Endodermal cell (in vitro differentiated cells): Measurements from ENCODE around the gene RPS23. TPM values are rescaled to one million over a fixed set of nuclear protein-coding genes. Genes with fewer than 3 reads are reported as not detected.

Experiments used
- DNase-seq: peaks from one replicate; pipeline ENCODE4 v3.0.0-alpha.2; 2017
- H3K27ac ChIP-seq: 2 replicates; pipeline ENCODE4 v1.5.1; 2013; ENCODE audit warnings: mild to moderate bottlenecking, low read depth, low read length, moderate library complexity
- H3K27me3 ChIP-seq: 2 replicates; pipeline ENCODE4 v1.6.1; 2013; ENCODE audit warnings: mild to moderate bottlenecking, low read length, moderate library complexity; ENCODE audit not compliant: insufficient read depth, control insufficient read depth, poor library complexity, severe bottlenecking
- H3K36me3 ChIP-seq: 2 replicates; pipeline ENCODE4 v1.7.0; 2013; ENCODE audit warnings: mild to moderate bottlenecking, low read length, moderate library complexity; ENCODE audit not compliant: control insufficient read depth, insufficient read depth
- H3K4me1 ChIP-seq: one replicate; pipeline ENCODE4 v1.7.0; 2013; ENCODE audit warnings: low read length; ENCODE audit not compliant: control insufficient read depth, insufficient read depth
- H3K4me3 ChIP-seq: 2 replicates; pipeline ENCODE4 v1.5.1; 2013; ENCODE audit warnings: mild to moderate bottlenecking, low read length, moderate library complexity
- H3K9ac ChIP-seq: 2 replicates; pipeline ENCODE4 v1.6.1; 2013; ENCODE audit warnings: mild to moderate bottlenecking, low read length, moderate library complexity; ENCODE audit not compliant: poor library complexity, severe bottlenecking; ENCODE audit errors: extremely low read depth
- H3K9me3 ChIP-seq: 2 replicates; pipeline ENCODE4 v1.6.1; 2013; ENCODE audit warnings: mild to moderate bottlenecking, low read length, moderate library complexity; ENCODE audit not compliant: control insufficient read depth
- H3K27ac Mint-ChIP-seq: 2 replicates; pipeline ENCODE4 v1.8.0; 2020; ENCODE audit warnings: mixed read lengths
- H3K27me3 Mint-ChIP-seq: 2 replicates; pipeline ENCODE4 v1.8.0; 2021; ENCODE audit warnings: mild to moderate bottlenecking, mixed read lengths; ENCODE audit not compliant: insufficient read depth
- H3K36me3 Mint-ChIP-seq: 2 replicates; pipeline ENCODE4 v1.8.0; 2020; ENCODE audit warnings: low read depth, mixed read lengths
- H3K4me1 Mint-ChIP-seq: 2 replicates; pipeline ENCODE4 v1.8.0; 2020; ENCODE audit warnings: mixed read lengths
- H3K4me3 Mint-ChIP-seq: 2 replicates; pipeline ENCODE4 v1.8.0; 2020; ENCODE audit warnings: mild to moderate bottlenecking, moderate library complexity, mixed read lengths
- H3K9me3 Mint-ChIP-seq: 2 replicates; pipeline ENCODE4 v1.8.0; 2020; ENCODE audit warnings: mild to moderate bottlenecking, mixed read lengths
- CTCF ChIP-seq: fragments of 200-600 bp; sonication (generic); conservative IDR thresholded peaks from 2 replicates; pipeline ENCODE4 v1.5.0; 2021; ENCODE audit warnings: antibody characterized with exemption, mild to moderate bottlenecking
- WGBS, 2 experiments: methylation state at CpG; one replicate each; pipeline versions ENCODE4 v1.1.5 to v1.1.7; 2013; ENCODE audit warnings: missing lambda C conversion rate in 2 of 2, mixed read lengths in 1 of 2; ENCODE audit not compliant: insufficient coverage in 1 of 2, insufficient read length in 1 of 2; 5-methylcytosine and 5-hydroxymethylcytosine counted together
- total RNA-seq, 2 donors: library from RNA; stranded (reverse); fragmentation: NEBNext Ultra II Directional in 1 of 2; extraction: Animal tissue kit (Norgen Biotek cat#: 25700) in 1 of 2; gene quantifications; 2 replicates in 1 of 2; 3 replicates in 1 of 2; pipeline ENCODE4 v1.2.1, GENCODE V29; 2021

Gene RPS23
- total RNA-seq, 2 donors from 2014 or later, result 2,365 to 2,370 TPM

GRCh38 chr5:82325155-82325554 lies 47.0 kb upstream of the RPS23 start:
- Mint-ChIP-seq H3K4me3 (no peak overlapping the region), H3K9me3 (peaks cover 35% of the 10 kb centered on the region), H3K27me3 (peaks cover 91% of the 10 kb centered on the region), H3K4me1 (peaks cover 16% of the 10 kb centered on the region), H3K36me3 (peaks cover 3% of the 10 kb centered on the region), H3K27ac (no peak overlapping the region)
- Histone ChIP-seq H3K4me1 (no peaks in the 10 kb centered on the region), H3K9ac (no peak overlapping the region), H3K9me3 (peaks cover 34% of the 10 kb centered on the region), H3K4me3 (no peak overlapping the region), H3K27me3 (peaks cover 49% of the 10 kb centered on the region), H3K27ac (no peak overlapping the region), H3K36me3 (no peaks in the 10 kb centered on the region)
- WGBS, 2 experiments, result 94 to 95% methylated on average over 10 of the region's 10 CpGs
- no peak for TF ChIP-seq CTCF
- no peak for DNase-seq

- Histone ChIP-seq H3K9me3 (peaks cover 7% of the 10 kb centered on the region), H3K36me3 (no peaks in the 10 kb centered on the region), H3K27ac (no peak overlapping the region), H3K4me1 (no peaks in the 10 kb centered on the region), H3K9ac (no peak overlapping the region), H3K27me3 (peaks cover 83% of the 10 kb centered on the region), H3K4me3 (no peak overlapping the region)
- Mint-ChIP-seq H3K27ac (no peak overlapping the region), H3K4me3 (no peak overlapping the region), H3K27me3 (peaks cover 92% of the 10 kb centered on the region), H3K9me3 (peaks cover 6% of the 10 kb centered on the region), H3K36me3 (no peaks in the 10 kb centered on the region), H3K4me1 (peaks cover 16% of the 10 kb centered on the region)
- WGBS, 2 experiments, result 96 to 100% methylated on average over 1 of the region's 2 CpGs
- no peak for TF ChIP-seq CTCF
- DNase-seq, result no peak
Observed at GRCh38 chr5:82320966-82321365, 42.8 kb upstream of the RPS23 start.

GRCh38 chr5:82319651-82320376 lies 41.7 kb upstream of the RPS23 start:
- TF ChIP-seq CTCF, result no peak
- Mint-ChIP-seq H3K27me3 (peaks cover 91% of the 10 kb centered on the region), H3K36me3 (no peaks in the 10 kb centered on the region), H3K4me1 (peaks cover 16% of the 10 kb centered on the region), H3K27ac (no peak overlapping the region), H3K4me3 (no peak overlapping the region), H3K9me3 (peaks cover 1% of the 10 kb centered on the region)
- Histone ChIP-seq H3K9ac (no peak overlapping the region), H3K27me3 (peaks cover 78% of the 10 kb centered on the region), H3K36me3 (no peaks in the 10 kb centered on the region), H3K4me1 (no peaks in the 10 kb centered on the region), H3K9me3 (peaks cover 7% of the 10 kb centered on the region), H3K4me3 (no peak overlapping the region), H3K27ac (no peak overlapping the region)
- no peak for DNase-seq
- WGBS, 2 experiments, result 91 to 94% methylated on average over 3 to 5 of the region's 5 CpGs
